Activated CD8-positive, alpha-beta T cell treated with anti-CD3 and anti-CD28 coated beads for 36 hours (primary cell): ENCODE measurements around the gene GPR42. TPM values are rescaled to one million over a fixed set of nuclear protein-coding genes. Genes with fewer than 3 reads are reported as not detected.
"Not testable (repeated sequence)": the region's sequence is repeated elsewhere in the genome, so short reads cannot be mapped to it uniquely, and the experiment has no call there.

Experiments used
- ATAC-seq: fragments of 200-7000 bp; cut with Tn5 transposase; one replicate; pipeline ENCODE4 v1.10.0; 2021; ENCODE audit warnings: mild to moderate bottlenecking, moderate library complexity
- CTCF ChIA-PET: fragments of 350-600 bp; sonication (Branson Sonifier 250); formaldehyde crosslinking; loops from one replicate; lab custom pipeline; 2021; ENCODE audit warnings: antibody characterized with exemption; lab: Charles Lee
- POLR2A ChIA-PET: fragments of 350-600 bp; sonication (Branson Sonifier 250); formaldehyde crosslinking; loops from one replicate; lab custom pipeline; 2021; ENCODE audit warnings: antibody characterized with exemption; lab: Charles Lee
- DNase-seq: peaks from one replicate; pipeline ENCODE4 v3.0.0-alpha.2; 2020
- H3K27ac Mint-ChIP-seq: one replicate; pipeline ENCODE4 v1.8.0; 2021; ENCODE audit warnings: mild to moderate bottlenecking, mixed read lengths
- H3K27me3 Mint-ChIP-seq: one replicate; pipeline ENCODE4 v1.8.0; 2021; ENCODE audit warnings: mixed read lengths
- H3K36me3 Mint-ChIP-seq: one replicate; pipeline ENCODE4 v1.8.0; 2021; ENCODE audit warnings: low read depth, mixed read lengths
- H3K4me1 Mint-ChIP-seq: one replicate; pipeline ENCODE4 v1.8.0; 2021; ENCODE audit warnings: low read depth, mixed read lengths
- H3K4me3 Mint-ChIP-seq: one replicate; pipeline ENCODE4 v1.8.0; 2021; ENCODE audit warnings: mild to moderate bottlenecking, moderate library complexity, mixed read lengths
- H3K9me3 Mint-ChIP-seq: one replicate; pipeline ENCODE4 v1.8.0; 2021; ENCODE audit warnings: mixed read lengths
- CTCF ChIP-seq: fragments of 200-600 bp; IDR thresholded peaks from one replicate; pipeline ENCODE4 v1.8.0; 2022; ENCODE audit warnings: antibody characterized with exemption, mild to moderate bottlenecking
- intact Hi-C: fragments of 100-400 bp; cut with micrococcal nuclease; formaldehyde crosslinking; loops from one replicate; pipeline ENCODE4 v1.10.0; 2022
- total RNA-seq, 2 experiments: library from RNA; stranded (reverse); gene quantifications; one replicate each; pipeline ENCODE4 v1.2.3, GENCODE V29; 2021

The GPR42 gene
- total RNA-seq, 2 experiments from 2014 or later = 0.18 to 0.56 TPM

GRCh38 chr19:35378356-35378755 lies 7.5 kb downstream of the GPR42 start:
- no peak for ATAC-seq
- CTCF ChIA-PET = interaction anchor here (1.0 to 1.3 kb wide), 3 partner anchors 21 to 28 kb away, joined by 3 to 6 read pairs (median 4); no protein-coding TSS in a partner anchor
- H3K27me3 Mint-ChIP-seq = peaks cover 9% of the 10 kb centered on the region
- POLR2A ChIA-PET = no interaction called here
- no peaks in the 10 kb centered on the region for H3K9me3 Mint-ChIP-seq
- H3K36me3 Mint-ChIP-seq = no peaks in the 10 kb centered on the region
- intact Hi-C loops = no loop called here
- no peak for TF ChIP-seq CTCF
- no peak overlapping the region for H3K27ac Mint-ChIP-seq
- peaks cover 21% of the 10 kb centered on the region for H3K4me1 Mint-ChIP-seq
- H3K4me3 Mint-ChIP-seq = no peak overlapping the region
- no peak for DNase-seq

- H3K27ac Mint-ChIP-seq, H3K27me3 Mint-ChIP-seq, POLR2A ChIA-PET, H3K36me3 Mint-ChIP-seq, ATAC-seq, H3K4me3 Mint-ChIP-seq, intact Hi-C loops, DNase-seq, H3K9me3 Mint-ChIP-seq: not testable (repeated sequence)
- CTCF ChIA-PET = interaction anchor here (1.2 kb wide), 1 partner anchor 89 kb away, joined by 6 read pairs; no protein-coding TSS in a partner anchor
- peaks cover 17% of the 10 kb centered on the region for H3K4me1 Mint-ChIP-seq
These were observed 8.7 kb downstream of the GPR42 start for GRCh38 chr19:35379545-35379944.

- Mint-ChIP-seq H3K36me3 (no peaks in the 10 kb centered on the region), H3K4me3 (no peak overlapping the region), H3K4me1 (peaks cover 13% of the 10 kb centered on the region), H3K27ac (no peak overlapping the region), H3K9me3 (no peaks in the 10 kb centered on the region), H3K27me3 (peaks cover 9% of the 10 kb centered on the region)
- intact Hi-C loops = no loop called here
- POLR2A ChIA-PET = no interaction called here
- DNase-seq (no peak), ATAC-seq (no peak)
- no peak for TF ChIP-seq CTCF
- CTCF ChIA-PET = interaction anchor here (1.2 kb wide), 1 partner anchor 88 kb away, joined by 6 read pairs; no protein-coding TSS in a partner anchor
These were observed 9.1 kb downstream of the GPR42 start for GRCh38 chr19:35379992-35380391.

GRCh38 chr19:35380450-35381124 lies 9.7 kb downstream of the GPR42 start:
- Mint-ChIP-seq H3K27me3 (peaks cover 9% of the 10 kb centered on the region), H3K4me1 (peaks cover 8% of the 10 kb centered on the region), H3K36me3 (no peaks in the 10 kb centered on the region), H3K9me3 (no peaks in the 10 kb centered on the region), H3K27ac (no peak overlapping the region), H3K4me3 (no peak overlapping the region)
- ChIA-PET CTCF (no interaction called here), POLR2A (no interaction called here)
- no peak for TF ChIP-seq CTCF
- DNase-seq = no peak
- intact Hi-C loops = no loop called here
- no peak for ATAC-seq

- POLR2A ChIA-PET = no interaction called here
These were observed 10.4 kb downstream of the GPR42 start for GRCh38 chr19:35381318-35381717.

More at GRCh38 chr19:35381318-35381717, 10.4 kb downstream of the GPR42 start:
- CTCF ChIA-PET = interaction anchor here (1.0 kb wide), 1 partner anchor 114 kb away, joined by 3 read pairs; no protein-coding TSS in a partner anchor
- no peak overlapping the region for H3K27ac Mint-ChIP-seq
- TF ChIP-seq CTCF = no peak
- intact Hi-C loops = no loop called here
- no peak overlapping the region for H3K4me3 Mint-ChIP-seq
- peaks cover under 1% of the 10 kb centered on the region for H3K36me3 Mint-ChIP-seq
- no peak for DNase-seq
- H3K4me1 Mint-ChIP-seq = peaks cover 5% of the 10 kb centered on the region
- H3K9me3 Mint-ChIP-seq = peaks cover under 1% of the 10 kb centered on the region
- H3K27me3 Mint-ChIP-seq = peaks cover 9% of the 10 kb centered on the region
- no peak for ATAC-seq
